SU-DHL-6 (cell line): ENCODE results near the gene RNF144A.
A peak's percentile ranks its signal among the peaks of the same experiment; 100 is the strongest.

ENCODE experiments used
- H2AFZ ChIP-seq: fragments of 200-600 bp; sonication (generic); 2 replicates; pipeline ENCODE4 v1.6.1; 2014; ENCODE audit warnings: low read depth, mild to moderate bottlenecking, moderate library complexity, mixed read lengths, antibody characterized with exemption, low read length; ENCODE audit not compliant: severe bottlenecking
- H3F3A ChIP-seq: fragments of 200-600 bp; shearing (Covaris generic); 2 replicates; pipeline ENCODE4 v1.6.0; 2016; ENCODE audit warnings: antibody characterized with exemption, mild to moderate bottlenecking; ENCODE audit not compliant: insufficient read depth
- H3K27ac ChIP-seq: fragments of 200-600 bp; sonication (generic); 2 replicates; pipeline ENCODE4 v1.5.1; 2016; ENCODE audit warnings: low read depth, mild to moderate bottlenecking, low read length, moderate library complexity, mixed read lengths
- H3K27me3 ChIP-seq: fragments of 200-600 bp; sonication (generic), shearing (Covaris generic); 2 replicates; pipeline ENCODE4 v1.6.0; 2014; ENCODE audit warnings: mild to moderate bottlenecking, low read length
- H3K36me3 ChIP-seq: fragments of 200-600 bp; sonication (generic); 2 replicates; pipeline ENCODE4 v1.6.1; 2014; ENCODE audit warnings: mild to moderate bottlenecking, low read length, mixed read lengths
- H3K4me2 ChIP-seq: fragments of 300-600, 200-600 bp; shearing (Covaris generic), sonication (generic); 2 replicates; pipeline ENCODE4 v1.6.0; 2014; ENCODE audit warnings: low read length, low read depth, mild to moderate bottlenecking; ENCODE audit not compliant: poor library complexity, severe bottlenecking
- H3K4me3 ChIP-seq: fragments of 200-600 bp; sonication (generic); 2 replicates; pipeline ENCODE4 v1.5.1; 2014; ENCODE audit warnings: antibody characterized with exemption, low read length, mild to moderate bottlenecking, mixed read lengths; ENCODE audit not compliant: insufficient read depth, poor library complexity, severe bottlenecking
- H3K79me2 ChIP-seq: fragments of 200-600 bp; sonication (generic); 2 replicates; pipeline ENCODE4 v1.6.1; 2014; ENCODE audit warnings: mild to moderate bottlenecking, low read length, moderate library complexity; ENCODE audit not compliant: insufficient read depth
- H3K9ac ChIP-seq: fragments of 200-600 bp; sonication (generic); 2 replicates; pipeline ENCODE4 v1.7.0; 2014; ENCODE audit warnings: mild to moderate bottlenecking, low read length
- H3K9me2 ChIP-seq: fragments of 200-600 bp; sonication (generic); replicated peaks from 2 replicates; pipeline ENCODE4 v1.6.1; 2014; ENCODE audit warnings: low read length; ENCODE audit not compliant: insufficient read depth
- H3K9me3 ChIP-seq: fragments of 200-600 bp; sonication (generic); 2 replicates; pipeline ENCODE4 v1.6.1; 2014; ENCODE audit warnings: low read length, mixed read lengths; ENCODE audit not compliant: insufficient read depth
- H4K20me1 ChIP-seq: fragments of 200-600 bp; sonication (generic); 2 replicates; pipeline ENCODE4 v1.6.1; 2014; ENCODE audit warnings: low read depth, mild to moderate bottlenecking, antibody characterized with exemption, low read length, moderate library complexity, mixed read lengths
- CTCF ChIP-seq: fragments of 200-600 bp; sonication (generic); IDR thresholded peaks from one replicate; pipeline ENCODE4 v1.5.1; 2017; ENCODE audit warnings: antibody characterized with exemption, mild to moderate bottlenecking, low read length, moderate library complexity; ENCODE audit not compliant: insufficient read depth, poor library complexity, severe bottlenecking
- EZH2phosphoT487 ChIP-seq: fragments of 200-600 bp; sonication (generic), shearing (Covaris generic); conservative IDR thresholded peaks from 2 replicates; pipeline ENCODE4 v1.6.1; 2018; ENCODE audit warnings: mild to moderate bottlenecking, antibody characterized with exemption, low read length, moderate library complexity, mixed read lengths

The RNF144A gene

GRCh38 chr2:6906165-6906741, 11.0 kb upstream of the RNF144A start:
- H3F3A ChIP-seq: 0 out of 2 replicates have a peak, but pooled peaks cover 5% of the 10 kb centered on the region
- H3K4me2 ChIP-seq: no peak overlapping the region
- no peaks in the 10 kb centered on the region for H3K36me3 ChIP-seq
- TF ChIP-seq EZH2phosphoT487 (no peak), CTCF (no peak)
- no peak overlapping the region for H2AFZ ChIP-seq
- no peaks in the 10 kb centered on the region for H4K20me1 ChIP-seq
- no peak overlapping the region for H3K4me3 ChIP-seq
- no peaks in the 10 kb centered on the region for H3K79me2 ChIP-seq
- H3K27me3 ChIP-seq: no peaks in the 10 kb centered on the region
- H3K9ac ChIP-seq: no peak overlapping the region
- no peak overlapping the region for H3K27ac ChIP-seq
- H3K9me2 ChIP-seq: no peaks in the 10 kb centered on the region
- H3K9me3 ChIP-seq: no peaks in the 10 kb centered on the region

- Histone ChIP-seq H3K79me2 (no peaks in the 10 kb centered on the region), H3K9ac (no peak overlapping the region), H3F3A (0 out of 2 replicates have a peak, but pooled peaks cover 5% of the 10 kb centered on the region), H2AFZ (no peak overlapping the region), H3K27ac (no peak overlapping the region), H3K9me3 (no peaks in the 10 kb centered on the region), H3K4me3 (no peak overlapping the region), H3K4me2 (no peak overlapping the region), H3K36me3 (no peaks in the 10 kb centered on the region), H4K20me1 (no peaks in the 10 kb centered on the region), H3K9me2 (no peaks in the 10 kb centered on the region), H3K27me3 (no peaks in the 10 kb centered on the region)
- TF ChIP-seq EZH2phosphoT487: no peak
- no peak for TF ChIP-seq CTCF
Observed at GRCh38 chr2:6908291-6908690, 8.9 kb upstream of the RNF144A start.

GRCh38 chr2:6909431-6910385, 7.5 kb upstream of the RNF144A start:
- Histone ChIP-seq H3F3A (0 out of 2 replicates have a peak, but pooled peaks cover 5% of the 10 kb centered on the region), H3K36me3 (no peaks in the 10 kb centered on the region), H3K27ac (peak overlapping the region; percentile 55), H3K4me3 (peak overlapping the region; percentile 5), H3K27me3 (no peaks in the 10 kb centered on the region), H3K79me2 (no peaks in the 10 kb centered on the region), H3K9me3 (no peaks in the 10 kb centered on the region), H3K9me2 (no peaks in the 10 kb centered on the region), H2AFZ (peak overlapping the region; percentile 36), H3K9ac (peak overlapping the region; percentile 26; the same call in 1 of the 2 replicates), H3K4me2 (peak overlapping the region; percentile 55), H4K20me1 (no peaks in the 10 kb centered on the region)
- TF ChIP-seq EZH2phosphoT487 (no peak), CTCF (no peak)
